22Rv1 (cell line): ENCODE results near the gene SERINC1.

Experiments used
- CTCF ChIP-seq: fragments of 450-650 bp; IDR thresholded peaks from 2 replicates; pipeline ENCODE4 v1.5.1; 2017; ENCODE audit warnings: mild to moderate bottlenecking
- ZFX ChIP-seq: fragments of 450-650 bp; IDR thresholded peaks from 2 replicates; pipeline ENCODE4 v1.6.1; 2017; ENCODE audit warnings: antibody characterized with exemption, borderline replicate concordance

- no peak for TF ChIP-seq CTCF
- TF ChIP-seq ZFX: no peak
Observed at GRCh38 chr6:122404444-122404843, 67.2 kb downstream of the SERINC1 start.
